IMR-90 (cell line): ENCODE data around the gene ERAP2. TPM values are rescaled to one million over a fixed set of nuclear protein-coding genes. Genes with fewer than 3 reads are reported as not detected.

Source experiments
- ATAC-seq: fragments of 200-7000 bp; cut with Tn5 transposase; 2 replicates; pipeline ENCODE4 v1.9.1; 2020; ENCODE audit warnings: low read depth, mild to moderate bottlenecking, moderate library complexity
- BruUV-seq: library from RNA; stranded (reverse); fragments of 400-500 nt; replicated peaks from 2 replicates; lab custom pipeline; 2021; lab: Mats Ljungman, UMichigan
- CTCF ChIA-PET: fragments of 300-600 bp; formaldehyde crosslinking; extraction: SDS; loops from one replicate; lab custom pipeline; 2021; ENCODE audit warnings: antibody characterized with exemption; lab: Yijun Ruan, JAX
- POLR2A ChIA-PET: fragments of 300-600 bp; sonication (Branson Sonifier 250); formaldehyde crosslinking; loops from one replicate; lab custom pipeline; 2022; ENCODE audit warnings: antibody characterized with exemption; ENCODE audit not compliant: unreplicated experiment; lab: Charles Lee
- DNase-seq: peaks from one replicate; pipeline ENCODE4 v3.0.0; 2013
- H2AFZ ChIP-seq: replicated peaks from 2 replicates; pipeline ENCODE3; 2013; ENCODE audit warnings: low read length, mild to moderate bottlenecking; ENCODE audit not compliant: poor library complexity
- H2AK5ac ChIP-seq: 2 replicates; pipeline ENCODE4 v1.6.1; 2013; ENCODE audit warnings: low read depth, low read length, inconsistent platforms
- H2AK9ac ChIP-seq: replicated peaks from 2 replicates; pipeline ENCODE3; 2013; ENCODE audit warnings: mild to moderate bottlenecking, low read depth, low read length, moderate library complexity; ENCODE audit not compliant: poor library complexity
- H2BK120ac ChIP-seq: 2 replicates; pipeline ENCODE4 v1.6.1; 2013; ENCODE audit warnings: low read depth, low read length, inconsistent platforms
- H2BK15ac ChIP-seq: 3 replicates; pipeline ENCODE4 v1.6.1; 2013; ENCODE audit warnings: low read depth, low read length, inconsistent platforms
- H2BK20ac ChIP-seq: 2 replicates; pipeline ENCODE4 v1.6.1; 2013; ENCODE audit warnings: low read depth, mild to moderate bottlenecking, inconsistent platforms, low read length, moderate library complexity
- H2BK5ac ChIP-seq: 2 replicates; pipeline ENCODE4 v1.6.1; 2013; ENCODE audit warnings: mild to moderate bottlenecking, low read depth, low read length, inconsistent platforms; ENCODE audit not compliant: poor library complexity, severe bottlenecking
- H3K14ac ChIP-seq: replicated peaks from 2 replicates; pipeline ENCODE4 v1.6.1; 2013; ENCODE audit warnings: low read depth, low read length, inconsistent platforms
- H3K18ac ChIP-seq: 2 replicates; pipeline ENCODE4 v1.6.1; 2013; ENCODE audit warnings: low read depth, low read length, control low read depth
- H3K23ac ChIP-seq: 2 replicates; pipeline ENCODE4 v1.6.1; 2013; ENCODE audit warnings: low read depth, low read length, inconsistent platforms
- H3K27ac ChIP-seq: 2 replicates; pipeline ENCODE4 v1.5.1; 2013; ENCODE audit warnings: mild to moderate bottlenecking, control low read depth, low read length; ENCODE audit not compliant: insufficient read depth
- H3K27me3 ChIP-seq: 2 replicates; pipeline ENCODE4 v1.6.1; 2013; ENCODE audit warnings: low read length; ENCODE audit not compliant: control insufficient read depth, insufficient read depth
- H3K36me3 ChIP-seq: 2 replicates; pipeline ENCODE4 v1.6.1; 2013; ENCODE audit warnings: low read length, mixed read lengths; ENCODE audit not compliant: control insufficient read depth, insufficient read depth
- H3K4ac ChIP-seq: 2 replicates; pipeline ENCODE4 v1.6.1; 2013; ENCODE audit warnings: low read depth, low read length, inconsistent platforms
- H3K4me1 ChIP-seq: 2 replicates; pipeline ENCODE4 v1.6.1; 2013; ENCODE audit warnings: low read length, mixed read lengths; ENCODE audit not compliant: control insufficient read depth, insufficient read depth
- H3K4me2 ChIP-seq: 2 replicates; pipeline ENCODE4 v1.6.1; 2013; ENCODE audit warnings: low read depth, mild to moderate bottlenecking, control low read depth, low read length, moderate library complexity
- H3K4me3 ChIP-seq: 2 replicates; pipeline ENCODE4 v1.5.1; 2013; ENCODE audit warnings: low read depth, mild to moderate bottlenecking, control low read depth, low read length, moderate library complexity; ENCODE audit not compliant: insufficient read depth
- H3K56ac ChIP-seq: 2 replicates; pipeline ENCODE4 v1.6.1; 2013; ENCODE audit warnings: low read length, inconsistent platforms; ENCODE audit not compliant: insufficient read depth; ENCODE audit errors: extremely low read depth
- H3K79me1 ChIP-seq, 2 experiments: 2 replicates each; pipeline ENCODE4 v1.6.1; 2013; ENCODE audit warnings: low read length in 2 of 2, inconsistent platforms in 1 of 2, low read depth in 1 of 2
- H3K9ac ChIP-seq: 2 replicates; pipeline ENCODE4 v1.6.1; 2013; ENCODE audit warnings: low read depth, low read length, control low read depth
- H3K9me1 ChIP-seq: 2 replicates; pipeline ENCODE4 v1.6.1; 2013; ENCODE audit warnings: low read length, inconsistent platforms; ENCODE audit not compliant: insufficient read depth
- H3K9me3 ChIP-seq: 2 replicates; pipeline ENCODE4 v1.6.1; 2013; ENCODE audit warnings: low read length; ENCODE audit not compliant: control insufficient read depth, insufficient read depth
- H4K20me1 ChIP-seq: 2 replicates; pipeline ENCODE4 v1.6.1; 2013; ENCODE audit warnings: low read length, inconsistent platforms; ENCODE audit not compliant: insufficient read depth
- H4K5ac ChIP-seq: 2 replicates; pipeline ENCODE4 v1.6.1; 2013; ENCODE audit warnings: mild to moderate bottlenecking, low read depth, low read length, control low read depth
- H4K8ac ChIP-seq, 2 experiments: 2 replicates each; pipeline ENCODE4 v1.6.1; 2013; ENCODE audit warnings: low read depth in 2 of 2, low read length in 2 of 2, control low read depth in 1 of 2, inconsistent platforms in 1 of 2
- H4K91ac ChIP-seq: 2 replicates; pipeline ENCODE4 v1.6.1; 2013; ENCODE audit warnings: low read depth, low read length, inconsistent platforms; ENCODE audit not compliant: insufficient read depth
- CHD1 ChIP-seq: IDR thresholded peaks from 2 replicates; pipeline ENCODE4 v1.6.1; 2012; ENCODE audit warnings: low read depth, low read length, improper control_type of control experiment
- WGBS, 2 experiments: methylation state at CpG; one replicate each; pipeline versions ENCODE4 v1.1.5 to v1.1.7; 2013; ENCODE audit warnings: missing lambda C conversion rate in 2 of 2; ENCODE audit not compliant: insufficient read length in 1 of 2; ENCODE audit errors: extremely low coverage in 2 of 2; 5-methylcytosine and 5-hydroxymethylcytosine counted together
- dilution Hi-C: fragments of 300-500 bp; cut with HindIII; formaldehyde crosslinking; loops from one replicate; pipeline ENCODE4 v1.14.3; 2018; ENCODE audit warnings: low sequenced_read_pairs; ENCODE audit not compliant: unreplicated experiment
- in situ Hi-C: fragments of 300-500 bp; cut with MboI; formaldehyde crosslinking; loops from 3 replicates; pipeline ENCODE4 v1.14.3; 2019; ENCODE audit warnings: low sequenced_read_pairs, inconsistent platforms, mixed read lengths
- intact Hi-C: fragments of 100-400 bp; cut with micrococcal nuclease; formaldehyde crosslinking; loops from 2 replicates; pipeline ENCODE4 v1.10.0; 2022
- polyA plus RNA-seq, 3 experiments: library from polyadenylated mRNA; depleted of rRNA; stranded (reverse); fragments of >200 nt; gene quantifications; 2 replicates each; pipeline ENCODE4 v1.2.3, GENCODE V29; 2012; ENCODE audit warnings: low replicate concordance in 1 of 3
- total RNA-seq: library from RNA; depleted of rRNA; stranded (reverse); fragments of >200 nt; gene quantifications from 2 replicates; pipeline ENCODE4 v1.2.3, GENCODE V29; 2012
- TF ChIP-seq, protein P1 (sequence below): fragments of 150-350 bp; IDR thresholded peaks from 2 replicates; pipeline ENCODE4 v1.6.1; 2017; ENCODE audit warnings: mild to moderate bottlenecking, antibody characterized with exemption, low read length, low read depth

Gene ERAP2
- total and polyA plus RNA-seq, 2 of the 4 experiments (the other 2 are of a cell fraction) = 10.6 to 21.3 TPM

DNA sequence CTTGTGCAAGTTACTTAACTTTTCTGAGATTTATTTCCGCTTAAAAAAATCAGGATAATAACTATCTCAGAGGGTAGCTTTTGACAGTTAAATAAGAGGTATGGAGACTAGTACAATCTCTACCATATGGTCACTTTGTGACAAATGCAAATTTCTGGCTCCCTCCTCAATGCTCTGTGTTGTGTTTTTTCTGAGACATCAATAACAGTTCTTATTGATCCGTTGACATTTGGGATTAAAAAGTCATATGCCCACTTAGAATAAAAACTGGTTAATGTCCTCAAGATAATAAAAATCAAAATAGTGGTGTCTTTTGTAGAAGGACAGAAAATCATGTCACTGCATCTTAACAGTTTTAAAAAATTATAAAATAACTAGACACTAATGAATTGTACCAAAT lies 34.8 kb downstream of the ERAP2 start:
- ChIA-PET POLR2A (no interaction called here), CTCF (interaction anchor here (0.6 kb wide), 1 partner anchor 42 kb away, joined by 3 read pairs; no protein-coding TSS in a partner anchor)
- dilution Hi-C loops = no loop called here
- no peak overlapping the region for H2BK120ac ChIP-seq
- no peak overlapping the region for H3K18ac ChIP-seq
- no peak overlapping the region for H4K8ac ChIP-seq
- TF ChIP-seq, protein P1, sequence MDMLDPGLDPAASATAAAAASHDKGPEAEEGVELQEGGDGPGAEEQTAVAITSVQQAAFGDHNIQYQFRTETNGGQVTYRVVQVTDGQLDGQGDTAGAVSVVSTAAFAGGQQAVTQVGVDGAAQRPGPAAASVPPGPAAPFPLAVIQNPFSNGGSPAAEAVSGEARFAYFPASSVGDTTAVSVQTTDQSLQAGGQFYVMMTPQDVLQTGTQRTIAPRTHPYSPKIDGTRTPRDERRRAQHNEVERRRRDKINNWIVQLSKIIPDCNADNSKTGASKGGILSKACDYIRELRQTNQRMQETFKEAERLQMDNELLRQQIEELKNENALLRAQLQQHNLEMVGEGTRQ = no peak
- TF ChIP-seq CHD1 = no peak
- no peak overlapping the region for H4K5ac ChIP-seq
- no TSS peak for BruUV-seq
- no peaks in the 10 kb centered on the region for H3K4me1 ChIP-seq
- no peak overlapping the region for H3K23ac ChIP-seq
- H3K79me1 ChIP-seq = no peaks in the 10 kb centered on the region
- H3K14ac ChIP-seq = no peak overlapping the region
- WGBS, 2 experiments = no CpG with 5 or more reads among the region's 2 CpGs
- no peaks in the 10 kb centered on the region for H3K9me1 ChIP-seq
- no peak overlapping the region for H2AK9ac ChIP-seq
- H2AFZ ChIP-seq = no peak overlapping the region
- no peak overlapping the region for H2BK5ac ChIP-seq
- H3K36me3 ChIP-seq = no peaks in the 10 kb centered on the region
- intact Hi-C loops = no loop called here
- no peak overlapping the region for H2AK5ac ChIP-seq
- H4K91ac ChIP-seq = no peak overlapping the region
- H2BK15ac ChIP-seq = no peak overlapping the region
- no peaks in the 10 kb centered on the region for H3K27me3 ChIP-seq
- H3K4me2 ChIP-seq = no peak overlapping the region
- no peak overlapping the region for H3K4me3 ChIP-seq
- DNase-seq (no peak), ATAC-seq (no peak)
- H3K9me3 ChIP-seq = no peaks in the 10 kb centered on the region
- H2BK20ac ChIP-seq = no peak overlapping the region
- no peak overlapping the region for H3K9ac ChIP-seq
- no peak overlapping the region for H3K4ac ChIP-seq
- no peak overlapping the region for H3K27ac ChIP-seq
- H4K20me1 ChIP-seq = no peaks in the 10 kb centered on the region
- in situ Hi-C loops = no loop called here
- no peak overlapping the region for H3K56ac ChIP-seq
